T-cell (primary cell): Measurements from ENCODE around the gene ABCD4. TPM values are rescaled to one million over a fixed set of nuclear protein-coding genes. Genes with fewer than 3 reads are reported as not detected.

Experiments
- ATAC-seq, 4 experiments: fragments of 200-7000 bp in 3 of 4; fragments of 150-1000 bp in 1 of 4; cut with Tn5 transposase; replicated peaks in 1 of 4; 1 replicate in 3 of 4; 2 replicates in 1 of 4; pipeline ENCODE4 v1.10.0; 2021; ENCODE audit warnings: moderate library complexity in 3 of 4, mild to moderate bottlenecking in 2 of 4, moderate number of reproducible peaks in 1 of 4
- CTCF ChIA-PET, 2 donors: fragments of 300-600 bp; sonication (Branson Sonifier 250); formaldehyde crosslinking; loops; one replicate each; lab custom pipeline; 2022; ENCODE audit warnings: antibody characterized with exemption in 2 of 2; lab: Charles Lee
- POLR2A ChIA-PET, 2 donors: fragments of 300-600 bp; sonication (Branson Sonifier 250); formaldehyde crosslinking; loops; one replicate each; lab custom pipeline; 2022; ENCODE audit warnings: antibody characterized with exemption in 2 of 2; lab: Charles Lee
- DNase-seq, 35 experiments: peaks; one replicate each; pipeline versions ENCODE4 v3.0.0 to v3.0.0-alpha.2; 2013 to 2023
- H3K27ac ChIP-seq: one replicate; pipeline ENCODE4 v1.5.1; 2013; ENCODE audit warnings: low read length
- H3K27me3 ChIP-seq, 2 experiments: replicated peaks in 1 of 2; 1 replicate in 1 of 2; 2 replicates in 1 of 2; pipeline versions ENCODE4 v1.6.1 to v1.7.0; 2013; ENCODE audit warnings: low read length in 1 of 2, mixed read lengths in 1 of 2; ENCODE audit not compliant: control insufficient read depth in 2 of 2, insufficient read depth in 2 of 2; ENCODE audit errors: extremely low read depth in 1 of 2
- H3K36me3 ChIP-seq, 2 donors: 1 replicate in 1 of 2; 2 replicates in 1 of 2; pipeline versions ENCODE4 v1.6.1 to v1.7.0; 2013; ENCODE audit warnings: low read length in 1 of 2; ENCODE audit not compliant: control insufficient read depth in 2 of 2, insufficient read depth in 1 of 2; ENCODE audit errors: extremely low read depth in 1 of 2
- H3K4me1 ChIP-seq, 2 experiments: 1 replicate in 1 of 2; 2 replicates in 1 of 2; pipeline versions ENCODE4 v1.6.1 to v1.7.0; 2013; ENCODE audit warnings: low read length in 2 of 2, mixed read lengths in 1 of 2; ENCODE audit not compliant: insufficient read depth in 2 of 2, control insufficient read depth in 1 of 2; ENCODE audit errors: extremely low read depth in 1 of 2
- H3K4me3 ChIP-seq, 2 donors: 1 replicate in 1 of 2; 2 replicates in 1 of 2; pipeline versions ENCODE4 v1.5.1 to v1.7.0; 2013; ENCODE audit warnings: mild to moderate bottlenecking in 2 of 2, low read length in 1 of 2, moderate library complexity in 1 of 2; ENCODE audit not compliant: control insufficient read depth in 1 of 2; ENCODE audit errors: extremely low read depth in 1 of 2
- H3K9me3 ChIP-seq: 2 replicates; pipeline ENCODE4 v1.7.0; 2013
- H3K27ac Mint-ChIP-seq, 2 donors: one replicate each; pipeline ENCODE4 v1.8.0; 2020 to 2021; ENCODE audit warnings: mild to moderate bottlenecking in 2 of 2, mixed read lengths in 2 of 2
- H3K27me3 Mint-ChIP-seq, 2 donors: one replicate each; pipeline ENCODE4 v1.8.0; 2021 to 2022; ENCODE audit warnings: mixed read lengths in 2 of 2
- H3K36me3 Mint-ChIP-seq: one replicate; pipeline ENCODE4 v1.8.0; 2021; ENCODE audit warnings: mixed read lengths
- H3K4me1 Mint-ChIP-seq, 3 donors: one replicate each; pipeline ENCODE4 v1.8.0; 2020 to 2022; ENCODE audit warnings: mixed read lengths in 3 of 3, mild to moderate bottlenecking in 1 of 3
- H3K4me3 Mint-ChIP-seq, 3 donors: one replicate each; pipeline ENCODE4 v1.8.0; 2020 to 2022; ENCODE audit warnings: mild to moderate bottlenecking in 3 of 3, mixed read lengths in 3 of 3, moderate library complexity in 3 of 3
- H3K9me3 Mint-ChIP-seq, 3 donors: one replicate each; pipeline ENCODE4 v1.8.0; 2020 to 2022; ENCODE audit warnings: mixed read lengths in 3 of 3
- WGBS: methylation state at CpG from one replicate; pipeline ENCODE4 v1.1.5; 2013; ENCODE audit warnings: missing lambda C conversion rate; ENCODE audit not compliant: insufficient coverage; 5-methylcytosine and 5-hydroxymethylcytosine counted together
- total RNA-seq, 35 experiments: library from RNA in 6 of 35; stranded (reverse) in 6 of 35; fragments of 120-200 nt in 1 of 35; gene quantifications; one replicate each; pipeline versions ENCODE4 v1.2.1 to v1.2.4 and lab custom pipeline; 2013 to 2026

Gene ABCD4
- total RNA-seq, 5 donors from 2014 or later (not counting 1 experiment from before 2014, with no cell fraction given): 70.3 to 103 (median 91.8) TPM

DNA sequence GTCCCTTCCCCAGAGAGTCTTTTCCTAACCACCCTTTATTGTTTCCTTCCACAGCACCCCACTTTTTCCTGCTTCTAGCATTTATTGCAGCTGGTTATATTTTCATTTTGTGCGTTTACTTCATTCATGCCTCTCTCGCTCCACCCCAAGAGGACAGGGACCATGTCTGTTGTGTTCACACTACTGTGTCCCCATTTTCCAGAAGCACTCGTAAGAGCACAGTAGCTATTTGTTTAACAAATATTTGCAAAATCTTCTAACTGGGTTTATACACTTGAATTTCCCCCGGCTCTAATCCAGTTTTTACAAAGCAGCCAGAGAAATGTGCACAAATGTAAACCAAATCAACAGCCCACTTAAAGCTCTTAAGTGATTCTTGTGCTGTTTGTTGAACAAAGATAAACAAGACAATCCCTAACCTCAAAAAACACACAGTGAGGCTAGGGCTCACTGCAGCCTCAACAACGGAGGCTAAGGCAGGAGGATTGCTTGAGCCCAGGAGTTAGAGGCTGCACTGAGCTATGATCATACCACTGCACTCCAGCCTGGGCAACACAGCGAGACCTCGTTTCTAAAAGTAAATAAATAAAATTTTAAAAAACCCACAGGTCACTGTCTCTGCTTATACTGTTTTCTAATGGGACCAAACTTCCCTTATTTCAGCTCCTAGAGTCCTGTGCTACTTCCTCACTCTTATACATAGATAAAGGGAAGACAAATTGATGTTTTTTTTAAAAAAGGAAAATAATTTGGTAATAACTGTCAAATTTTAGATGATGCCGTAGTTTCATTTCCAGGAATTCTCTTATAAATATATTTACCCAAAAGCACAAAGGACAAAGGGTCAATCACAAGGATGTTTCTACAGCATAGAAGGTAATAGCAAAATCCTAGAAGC is 6.6 kb upstream of the ABCD4 start:
- Histone ChIP-seq H3K4me3 (no peak overlapping the region), H3K4me1 (no peaks in the 10 kb centered on the region), H3K27me3 (peaks cover 0 to 3% of the 10 kb centered on the region in 2 experiments), H3K36me3 (no peaks in the 10 kb centered on the region), H3K9me3 (no peaks in the 10 kb centered on the region), H3K27ac (no peak overlapping the region)
- H3K9me3 Mint-ChIP-seq: no peaks in the 10 kb centered on the region
- no peak overlapping the region for H3K27ac Mint-ChIP-seq
- WGBS: no CpG with 5 or more reads among the region's 8 CpGs
- ATAC-seq (no peak), DNase-seq (no peak)
- H3K27me3 Mint-ChIP-seq: peaks cover 0 to 3% of the 10 kb centered on the region in 2 donors
- ChIA-PET CTCF (interaction anchor here in 1 of 2 donors (0.7 kb wide), 1 partner anchor 35 kb away, joined by 3 read pairs; no protein-coding TSS in a partner anchor), POLR2A (no interaction called here)
- no peaks in the 10 kb centered on the region for H3K4me1 Mint-ChIP-seq
- no peak overlapping the region for H3K4me3 Mint-ChIP-seq
- no peaks in the 10 kb centered on the region for H3K36me3 Mint-ChIP-seq

- no peak overlapping the region for H3K4me3 Mint-ChIP-seq
- H3K36me3 Mint-ChIP-seq: no peaks in the 10 kb centered on the region
Observed at GRCh38 chr14:74308695-74309094, 6.0 kb upstream of the ABCD4 start.

GRCh38 chr14:74302152-74302628 is 544 bp downstream of the ABCD4 start:
- Histone ChIP-seq H3K27ac (peak overlapping the region; percentile 89), H3K9me3 (no peaks in the 10 kb centered on the region), H3K4me3 (peak overlapping the region; percentile 78 to 91), H3K36me3 (peaks cover 4 to 18% of the 10 kb centered on the region in 2 donors), H3K4me1 (peaks cover 2 to 32% of the 10 kb centered on the region in 2 experiments), H3K27me3 (no peaks in the 10 kb centered on the region)
- whole genome bisulfite sequencing: 6% methylated on average over 2 of the region's 6 CpGs
- no peaks in the 10 kb centered on the region for H3K27me3 Mint-ChIP-seq
- no peaks in the 10 kb centered on the region for H3K9me3 Mint-ChIP-seq
- ATAC-seq (peak; percentile 67 to 84 (median 72)), DNase-seq (peak in 17 of 35 experiments; percentile 3 to 72 (median 19))
- H3K36me3 Mint-ChIP-seq: peaks cover 12% of the 10 kb centered on the region
- peak overlapping the region; percentile 94 to 98 (median 97) for H3K4me3 Mint-ChIP-seq
- CTCF ChIA-PET: no interaction called here
- peaks cover 34 to 37% (median 35%) of the 10 kb centered on the region in 3 donors for H3K4me1 Mint-ChIP-seq
- POLR2A ChIA-PET: no interaction called here
- peak overlapping the region; percentile 95 to 96 for H3K27ac Mint-ChIP-seq

More at GRCh38 chr14:74308695-74309094, 6.0 kb upstream of the ABCD4 start:
- no peaks in the 10 kb centered on the region for H3K36me3 ChIP-seq
- H3K27me3 ChIP-seq: peaks cover 0 to 3% of the 10 kb centered on the region in 2 experiments
- ChIA-PET POLR2A (interaction anchor here in 1 of 2 donors (0.7 kb wide), 1 partner anchor 1209 kb away, joined by 3 read pairs; no protein-coding TSS in a partner anchor), CTCF (interaction anchor here in 1 of 2 donors (0.7 kb wide), 1 partner anchor 34 kb away, joined by 3 read pairs; no protein-coding TSS in a partner anchor)
- Mint-ChIP-seq H3K9me3 (no peaks in the 10 kb centered on the region), H3K4me1 (peaks cover 0 to 4% (median 0%) of the 10 kb centered on the region in 3 donors), H3K27me3 (peaks cover 0 to 3% of the 10 kb centered on the region in 2 donors), H3K27ac (no peak overlapping the region)
- ATAC-seq (no peak), DNase-seq (no peak)
- no peak overlapping the region for H3K4me3 ChIP-seq
- WGBS: 97% methylated on average over 4 of the region's 5 CpGs
- peaks cover 0 to 6% of the 10 kb centered on the region in 2 experiments for H3K4me1 ChIP-seq
- H3K27ac ChIP-seq: no peak overlapping the region
- H3K9me3 ChIP-seq: no peaks in the 10 kb centered on the region

DNA sequence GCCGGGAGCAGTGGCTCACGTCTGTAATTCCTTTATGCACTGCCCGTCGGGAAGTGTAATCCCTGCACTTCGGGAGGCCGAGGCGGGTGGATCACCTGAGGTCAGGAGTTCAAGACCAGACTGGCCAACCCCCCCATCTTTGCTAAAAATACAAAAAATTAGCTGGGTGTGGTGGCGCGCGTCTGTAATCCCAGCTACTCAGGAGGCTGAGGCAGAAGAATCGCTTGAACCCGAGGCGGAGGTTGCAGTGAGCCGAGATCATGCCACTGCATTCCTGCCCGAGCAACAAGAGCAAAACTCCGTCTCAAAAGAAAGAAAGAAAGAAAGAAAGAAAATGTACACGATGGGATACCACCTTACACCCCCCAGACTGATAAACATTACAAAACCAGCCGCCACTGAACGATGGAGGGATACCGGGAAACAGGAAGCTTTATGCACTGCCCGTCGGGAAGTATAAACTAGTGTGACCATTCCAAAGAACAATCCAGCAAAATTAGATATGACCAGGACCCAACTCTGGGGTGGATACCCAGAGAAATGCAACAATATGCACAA is 1.1 kb downstream of the ABCD4 start:
- Mint-ChIP-seq H3K27me3 (no peaks in the 10 kb centered on the region), H3K36me3 (peaks cover 14% of the 10 kb centered on the region), H3K4me3 (peak overlapping the region; percentile 94 to 98 (median 97)), H3K9me3 (no peaks in the 10 kb centered on the region), H3K27ac (peak overlapping the region; percentile 95 to 96), H3K4me1 (peaks cover 34 to 37% (median 35%) of the 10 kb centered on the region in 3 donors)
- Histone ChIP-seq H3K27me3 (no peaks in the 10 kb centered on the region), H3K36me3 (peaks cover 4 to 23% of the 10 kb centered on the region in 2 donors), H3K4me3 (peak overlapping the region; percentile 78 to 91), H3K27ac (peak overlapping the region; percentile 89), H3K9me3 (no peaks in the 10 kb centered on the region), H3K4me1 (peaks cover 2 to 32% of the 10 kb centered on the region in 2 experiments)
- DNase-seq: no peak
- ChIA-PET CTCF (interaction anchor here in 1 of 2 donors (1.2 kb wide), 1 partner anchor 24 kb away, joined by 3 read pairs; no protein-coding TSS in a partner anchor), POLR2A (no interaction called here)
- ATAC-seq: peak in 1 of 4 experiments; percentile 2
- WGBS: 85% methylated on average over 4 of the region's 22 CpGs

DNA sequence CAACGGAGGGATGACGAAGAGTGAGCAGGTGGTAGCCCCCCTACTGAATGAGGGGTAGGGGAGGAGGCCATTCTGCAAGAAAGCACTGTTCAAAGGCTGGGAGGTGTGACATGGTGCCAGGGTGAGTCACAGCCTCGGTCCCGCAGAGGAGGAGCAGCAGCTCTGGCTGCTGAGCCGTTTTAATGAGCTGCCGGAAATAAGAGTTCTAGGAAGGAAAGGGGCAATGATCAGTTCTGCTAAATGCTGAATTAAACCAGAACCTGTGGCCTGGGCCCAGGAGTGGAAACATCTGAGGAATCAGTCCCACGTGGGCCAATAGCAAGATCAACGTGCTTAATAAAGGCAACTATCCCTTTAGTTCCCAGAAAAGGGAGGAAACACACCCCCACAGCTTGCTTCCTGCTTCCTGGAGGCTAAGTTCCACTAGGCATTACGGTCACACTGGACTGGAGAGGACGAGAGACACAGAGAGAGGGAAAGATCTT is 3.6 kb downstream of the ABCD4 start:
- H3K4me1 Mint-ChIP-seq: peaks cover 34 to 41% (median 35%) of the 10 kb centered on the region in 3 donors
- H3K27ac Mint-ChIP-seq: peak overlapping the region in 1 of 2 donors; percentile 53
- ATAC-seq (peak in 1 of 4 experiments; percentile 41), DNase-seq (peak in 7 of 35 experiments; percentile 7 to 26 (median 19))
- WGBS: 77% methylated on average over 7 of the region's 10 CpGs
- Histone ChIP-seq H3K27ac (no peak overlapping the region), H3K4me1 (peaks cover 2 to 30% of the 10 kb centered on the region in 2 experiments), H3K9me3 (no peaks in the 10 kb centered on the region), H3K27me3 (no peaks in the 10 kb centered on the region), H3K4me3 (no peak overlapping the region), H3K36me3 (peaks cover 9 to 46% of the 10 kb centered on the region in 2 donors)
- POLR2A ChIA-PET: interaction anchor here (0.5 to 0.6 kb wide), 2 partner anchors 14 to 114 kb away, joined by 3 to 5 read pairs; no protein-coding TSS in a partner anchor
- CTCF ChIA-PET: no interaction called here
- no peaks in the 10 kb centered on the region for H3K27me3 Mint-ChIP-seq
- no peaks in the 10 kb centered on the region for H3K9me3 Mint-ChIP-seq
- H3K36me3 Mint-ChIP-seq: peaks cover 27% of the 10 kb centered on the region
- H3K4me3 Mint-ChIP-seq: peak overlapping the region in 1 of 3 donors; percentile 23
